Colonic mucosa (tissue), 4 donors: ENCODE data around the gene IFRD2. TPM values are rescaled to one million over a fixed set of nuclear protein-coding genes. Genes with fewer than 3 reads are reported as not detected.
"Not testable (repeated sequence)": the region's sequence is repeated elsewhere in the genome, so short reads cannot be mapped to it uniquely, and the experiment has no call there.

ENCODE experiments used
- DNase-seq: peaks from one replicate; pipeline ENCODE4 v3.0.0-alpha.2; 2020
- H3K27ac ChIP-seq: fragments of 200-600 bp; one replicate; pipeline ENCODE4 v1.8.0; 2021
- H3K27me3 ChIP-seq: fragments of 200-600 bp; one replicate; pipeline ENCODE4 v1.8.0; 2021
- H3K36me3 ChIP-seq: fragments of 200-600 bp; one replicate; pipeline ENCODE4 v1.8.0; 2021
- H3K4me1 ChIP-seq: fragments of 200-600 bp; one replicate; pipeline ENCODE4 v1.8.0; 2021; ENCODE audit warnings: mild to moderate bottlenecking
- H3K4me3 ChIP-seq: fragments of 200-600 bp; one replicate; pipeline ENCODE4 v1.8.0; 2021
- H3K9ac ChIP-seq, 2 donors: one replicate each; pipeline ENCODE4 v1.7.0; 2013; ENCODE audit warnings: control low read depth in 2 of 2, low read depth in 2 of 2, low read length in 2 of 2
- H3K9me3 ChIP-seq: fragments of 200-600 bp; one replicate; pipeline ENCODE4 v1.8.0; 2021
- CTCF ChIP-seq: fragments of 200-600 bp; IDR thresholded peaks from one replicate; pipeline ENCODE4 v1.8.0; 2022; ENCODE audit warnings: antibody characterized with exemption, mild to moderate bottlenecking
- intact Hi-C: fragments of 100-400 bp; cut with DNase I; formaldehyde crosslinking; loops from one replicate; pipeline ENCODE4 v1.14.1; 2022
- total RNA-seq, 2 donors: library from RNA; stranded (reverse); fragmentation: NEBNext Ultra II Directional in 1 of 2; extraction: Animal tissue kit (Norgen Biotek cat#: 25700) in 1 of 2; gene quantifications; one replicate each; pipeline ENCODE4 v1.2.1, GENCODE V29; 2021
- donor health status: healthy.
- donor health status: DM: no; HTN: no; CAD: no.
- donor health status: DM: no; HTN: no; CAD: no.

Gene IFRD2
- total RNA-seq, 2 donors from 2014 or later: 52.8 to 129 TPM

- Histone ChIP-seq H3K9ac (no peak overlapping the region), H3K9me3 (no peaks in the 10 kb centered on the region), H3K27me3 (no peaks in the 10 kb centered on the region), H3K36me3 (no peaks in the 10 kb centered on the region), H3K4me1 (peaks cover 8% of the 10 kb centered on the region), H3K4me3 (no peak overlapping the region), H3K27ac (no peak overlapping the region)
- no peak for TF ChIP-seq CTCF
- no peak for DNase-seq
- intact Hi-C loops: no loop called here
Observed at GRCh38 chr3:50288387-50289007, 3.7 kb downstream of the IFRD2 start.

GRCh38 chr3:50287262-50287661, 5.0 kb downstream of the IFRD2 start:
- intact Hi-C loops: no loop called here
- H3K9ac ChIP-seq: no peak overlapping the region
- H3K36me3 ChIP-seq: no peaks in the 10 kb centered on the region
- DNase-seq: no peak
- no peak for TF ChIP-seq CTCF
- H3K9me3 ChIP-seq: no peaks in the 10 kb centered on the region
- H3K4me1 ChIP-seq: peaks cover 8% of the 10 kb centered on the region
- H3K27ac ChIP-seq: no peak overlapping the region
- H3K4me3 ChIP-seq: no peak overlapping the region
- H3K27me3 ChIP-seq: no peaks in the 10 kb centered on the region

- DNase-seq: no peak
- H3K9me3 ChIP-seq: no peaks in the 10 kb centered on the region
- no peak for TF ChIP-seq CTCF
- no peak overlapping the region for H3K27ac ChIP-seq
- intact Hi-C loops: no loop called here
- no peak overlapping the region for H3K4me3 ChIP-seq
- H3K36me3 ChIP-seq: no peaks in the 10 kb centered on the region
- H3K27me3 ChIP-seq: no peaks in the 10 kb centered on the region
- H3K9ac ChIP-seq: no peak overlapping the region
- peaks cover 8% of the 10 kb centered on the region for H3K4me1 ChIP-seq
Observed at GRCh38 chr3:50286322-50287227, 5.7 kb downstream of the IFRD2 start.

- H3K27ac ChIP-seq, H3K4me3 ChIP-seq, H3K9me3 ChIP-seq, H3K9ac ChIP-seq, H3K4me1 ChIP-seq, H3K36me3 ChIP-seq, DNase-seq, intact Hi-C loops, H3K27me3 ChIP-seq: not testable (repeated sequence)
Observed at GRCh38 chr3:50284121-50284520, 8.1 kb downstream of the IFRD2 start.

- Histone ChIP-seq H3K36me3 (no peaks in the 10 kb centered on the region), H3K4me1 (no peaks in the 10 kb centered on the region), H3K27me3 (peaks cover 3% of the 10 kb centered on the region), H3K9me3 (no peaks in the 10 kb centered on the region), H3K27ac (no peak overlapping the region), H3K9ac (no peak overlapping the region), H3K4me3 (no peak overlapping the region)
- no peak for TF ChIP-seq CTCF
- no peak for DNase-seq
- intact Hi-C loops: loop anchor here (10.0 kb wide), 1 partner anchor 45 kb away; the partner anchor contains the start of genes HYAL2 and TUSC2
Observed at GRCh38 chr3:50279255-50280016, 12.8 kb downstream of the IFRD2 start.
